Stimulated activated CD4-positive, alpha-beta T cell treated with anti-CD3 and anti-CD28 coated beads, Interleukin-2, amount 100 ng/mL, for 24 hours (primary cell): ENCODE data around the gene TECTA.
"Not testable (repeated sequence)": the region's sequence is repeated elsewhere in the genome, so short reads cannot be mapped to it uniquely, and the experiment has no call there.

Experiments
- DNase-seq, 2 donors: peaks; one replicate each; pipeline ENCODE4 v3.0.0-alpha.2; 2020

Gene TECTA

DNA sequence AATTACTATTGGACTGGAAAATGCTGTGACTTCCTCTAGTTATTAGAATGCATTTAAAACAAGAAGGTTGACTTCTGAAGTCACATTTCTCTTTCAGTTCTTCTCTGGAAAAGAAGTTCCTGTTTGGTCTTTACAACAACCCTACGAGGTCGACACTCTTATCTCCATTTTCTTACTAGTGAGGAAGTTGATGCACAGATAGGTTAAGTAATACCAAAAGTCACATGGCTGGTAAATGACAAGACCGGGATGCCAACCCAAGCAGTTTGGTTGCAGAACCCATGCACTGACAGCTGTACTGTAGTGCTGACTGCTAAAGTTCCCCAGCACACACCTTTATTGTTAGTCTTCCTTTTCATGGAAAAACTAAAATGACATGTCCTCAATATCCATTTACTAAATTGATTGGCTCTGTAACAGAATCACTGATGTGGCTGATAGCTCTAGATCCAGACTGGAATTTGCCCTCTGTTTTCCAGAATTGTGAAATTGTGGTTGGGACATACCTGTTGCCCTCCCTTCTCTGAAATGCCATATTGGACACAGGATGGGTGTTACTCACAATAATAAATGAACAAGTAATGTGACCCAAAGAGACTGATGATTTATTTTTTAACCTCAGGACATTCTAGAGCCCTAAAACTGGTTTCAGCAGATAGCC, 9.4 kb upstream of the TECTA start:
- no peak for DNase-seq

DNA sequence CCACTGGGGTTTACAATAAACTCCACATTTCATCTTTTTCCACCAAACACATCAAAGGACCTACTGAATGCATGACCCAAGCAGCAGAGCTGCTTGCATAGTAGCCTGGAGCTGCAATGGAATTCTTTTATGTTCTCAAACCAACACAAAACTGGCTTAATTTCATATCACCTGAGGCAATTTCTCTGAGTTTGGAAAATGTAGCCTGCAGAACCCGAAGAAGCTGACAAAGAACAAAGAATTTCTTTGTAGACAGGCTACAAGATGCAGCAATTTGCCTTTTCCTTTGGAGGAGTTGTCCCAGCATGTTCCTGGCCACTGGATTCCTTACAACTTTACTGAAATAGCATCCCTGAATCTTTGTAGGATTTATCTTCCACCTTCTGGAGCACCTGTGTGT, 5.5 kb upstream of the TECTA start:
- no peak for DNase-seq

DNA sequence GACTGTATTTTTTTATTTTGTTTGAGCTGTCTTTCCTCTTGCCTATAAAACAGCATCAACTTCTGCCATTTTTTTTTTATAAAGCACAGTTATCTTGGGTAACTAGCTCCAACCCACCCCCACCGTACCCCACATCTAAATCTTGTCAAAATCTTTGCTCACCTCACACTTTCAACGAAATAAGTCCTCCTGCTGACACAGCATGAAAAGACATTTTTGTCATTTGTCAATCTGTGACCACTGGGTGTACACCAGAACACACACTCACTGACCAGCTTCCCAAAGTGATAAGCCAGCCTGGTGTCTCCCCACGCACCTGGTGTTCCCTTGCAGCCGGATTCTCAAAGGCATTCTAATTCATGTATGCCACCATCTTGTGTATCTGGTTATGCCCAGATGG, 1.7 kb upstream of the TECTA start:
- DNase-seq, result no peak

DNA sequence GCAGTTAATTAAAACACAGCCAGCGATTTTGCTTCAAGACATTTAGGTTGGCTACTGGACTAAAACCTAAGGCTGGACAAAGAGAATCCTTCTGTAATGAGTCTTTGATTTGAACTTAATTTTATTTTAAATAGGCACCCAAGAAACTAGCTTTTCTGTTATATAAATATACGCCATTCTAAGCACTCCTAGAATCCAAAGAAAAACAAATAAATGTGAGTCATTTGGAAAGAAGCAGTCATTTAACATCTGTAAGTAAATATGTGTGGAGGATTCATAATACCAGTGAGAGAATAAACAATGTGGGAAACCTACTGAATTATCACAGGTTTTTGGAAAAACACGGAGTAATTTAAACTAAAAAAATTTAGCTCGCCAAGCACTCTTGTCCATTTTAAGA, 1.2 kb upstream of the TECTA start:
- no peak for DNase-seq

DNA sequence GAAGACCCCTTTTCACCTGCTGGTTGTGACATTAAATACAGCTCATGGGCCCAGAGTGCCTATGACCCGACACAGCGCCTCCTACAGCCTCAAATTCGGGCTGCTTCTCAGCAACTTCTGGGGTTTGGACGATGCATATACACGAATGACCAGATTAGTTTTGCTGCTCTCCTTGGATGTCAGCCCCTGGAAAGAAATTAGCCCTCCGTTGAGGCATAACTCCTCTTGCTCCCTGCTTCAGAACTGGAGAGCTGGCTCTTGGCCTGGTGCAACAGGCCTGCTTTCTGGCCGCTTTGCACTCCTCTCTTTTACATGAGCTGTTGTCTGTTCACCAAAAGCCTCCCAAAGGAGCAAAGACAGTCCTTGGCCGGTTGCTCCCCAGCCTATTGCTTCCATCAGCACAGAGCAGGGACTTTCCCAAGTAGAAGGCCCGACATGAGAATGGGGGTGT, 3.3 kb downstream of the TECTA start:
- no peak for DNase-seq

DNA sequence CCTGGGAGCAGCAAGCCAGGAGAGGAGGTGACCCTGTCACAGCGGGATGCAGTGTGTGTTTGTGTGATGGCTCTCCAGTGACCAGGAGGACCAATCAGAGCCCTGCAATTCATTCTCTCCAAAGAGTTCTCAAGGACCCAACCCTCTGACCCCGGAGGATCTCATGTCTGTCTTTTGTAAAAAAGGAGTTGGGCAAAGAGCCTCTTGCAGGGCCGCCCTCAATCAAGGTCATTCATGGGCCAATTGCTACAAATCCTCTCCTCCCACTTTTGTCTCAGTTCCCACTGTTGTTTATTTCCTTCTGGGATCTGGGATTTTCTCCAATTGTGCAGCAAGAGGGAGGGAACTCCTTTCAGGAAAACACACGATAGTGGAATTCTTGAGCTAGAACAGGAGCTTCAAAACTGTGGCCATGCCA, 4.0 kb downstream of the TECTA start:
- DNase-seq, result no peak

DNA sequence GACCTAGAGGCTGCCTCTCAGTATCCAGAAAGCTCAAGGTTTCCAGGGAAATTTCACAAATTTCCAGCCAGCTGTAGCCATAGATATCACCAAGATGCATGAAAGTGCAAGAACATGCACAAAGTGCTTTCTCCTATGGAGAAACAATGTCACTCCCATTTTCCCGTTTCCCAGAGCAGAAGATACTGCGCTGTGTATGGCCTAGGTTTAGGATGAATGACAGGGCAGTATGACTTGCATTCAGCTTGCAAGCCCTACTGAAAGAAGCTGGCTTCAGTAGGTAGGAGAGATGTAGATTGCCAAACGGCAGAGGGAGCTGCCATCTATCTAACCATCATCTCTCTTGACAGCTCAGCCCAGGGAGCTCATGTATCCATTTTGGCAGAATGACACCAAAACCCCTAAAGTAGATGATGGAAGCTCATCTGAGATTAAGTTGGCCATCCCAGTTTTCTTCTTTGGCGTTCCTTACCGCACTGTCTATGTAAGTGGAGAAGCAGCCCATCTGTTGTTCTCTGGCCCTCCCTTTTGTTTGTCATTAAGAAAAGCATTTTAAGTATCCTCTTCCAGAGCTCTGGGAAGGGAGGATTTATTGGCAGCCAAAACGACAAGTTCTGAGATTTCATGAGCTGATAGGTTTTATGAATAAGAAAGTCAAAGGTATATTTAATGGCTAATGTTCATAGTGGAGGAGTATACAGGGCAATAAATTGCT, 4.6 kb downstream of the TECTA start:
- DNase-seq, result no peak

DNA sequence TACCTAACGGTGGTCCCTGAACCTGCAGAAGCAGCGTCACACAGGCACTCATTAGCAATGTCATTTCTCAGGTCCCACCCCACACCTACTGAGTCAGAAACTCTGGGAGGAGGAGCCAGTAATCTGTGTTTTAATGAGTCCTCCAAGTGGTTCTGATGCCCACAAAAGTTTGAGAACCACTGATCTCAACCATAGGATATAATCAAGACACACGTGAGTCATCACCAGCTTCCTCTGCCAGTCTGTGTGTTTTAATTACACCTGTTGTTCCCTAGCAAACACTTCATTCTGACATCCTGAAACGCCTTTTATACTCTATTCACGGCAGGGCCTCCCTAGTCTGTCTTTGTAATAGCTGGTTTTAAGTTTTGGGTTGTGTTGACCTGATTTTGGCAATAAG, 5.8 kb downstream of the TECTA start:
- no peak for DNase-seq

DNA sequence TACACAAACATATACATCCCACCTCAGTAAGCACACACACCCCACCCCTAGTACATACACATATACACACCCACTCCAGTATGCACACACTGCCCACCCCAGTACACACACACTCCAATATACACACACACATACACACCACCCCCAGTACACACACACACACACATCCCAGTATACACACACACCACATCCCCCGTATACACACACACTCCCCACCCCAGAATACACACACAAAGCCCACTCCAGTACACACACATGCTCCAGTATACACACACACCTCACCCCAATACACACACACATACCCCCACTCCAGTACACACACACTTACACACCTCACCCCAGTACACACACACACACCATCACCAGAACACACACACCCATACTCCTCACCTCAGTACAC, 7.4 kb downstream of the TECTA start:
- DNase-seq, result no peak

DNA sequence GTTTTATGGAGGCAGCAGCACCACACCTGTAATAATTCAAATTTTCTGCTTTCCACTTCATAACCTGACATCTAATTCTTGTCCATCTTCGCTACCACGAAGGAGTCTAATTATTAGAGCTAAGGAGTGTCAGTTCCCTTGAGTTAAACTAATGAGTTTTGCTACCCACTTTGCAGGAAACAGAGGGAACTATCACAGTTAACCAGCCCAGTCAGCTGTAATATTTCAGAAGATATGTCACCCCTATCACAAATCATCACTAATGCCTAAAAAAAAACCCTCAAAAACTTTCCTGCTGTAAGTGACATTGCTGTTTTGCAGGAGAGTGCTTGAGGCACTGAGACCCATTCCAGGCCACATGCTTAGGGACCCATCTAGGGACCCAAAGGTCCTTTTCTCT, 8.4 kb downstream of the TECTA start:
- DNase-seq, result no peak

DNA sequence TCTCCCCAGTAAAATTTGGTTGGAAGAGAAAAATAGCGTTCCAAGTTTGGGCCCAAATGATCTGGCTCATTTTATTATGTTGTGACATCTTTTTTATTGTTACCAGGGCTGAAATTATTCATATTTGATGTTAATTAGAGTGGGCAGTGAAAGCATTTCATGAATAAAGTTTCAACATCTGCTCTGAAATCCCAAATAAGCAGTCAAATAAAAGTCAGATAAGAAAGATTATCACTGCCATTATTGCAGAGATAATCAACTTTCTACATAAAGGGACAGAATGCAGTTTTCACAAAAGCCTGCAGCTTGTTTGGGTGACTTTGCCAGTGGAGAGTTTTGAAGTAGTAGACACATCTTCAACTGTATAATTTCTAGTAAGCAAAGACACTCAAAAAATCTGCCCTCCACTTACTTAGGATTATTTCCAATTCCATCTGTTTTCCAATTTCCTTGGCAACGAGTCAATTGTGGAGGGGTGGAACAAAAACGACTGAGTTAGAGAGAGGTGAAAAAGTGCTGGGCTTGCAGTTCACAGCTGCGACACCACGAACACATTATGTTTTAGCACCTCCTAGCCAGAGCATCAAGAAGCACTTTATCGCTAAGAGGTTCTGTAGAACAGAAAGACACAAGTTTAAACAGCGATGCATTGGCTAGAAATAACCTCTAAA, 9.0 kb downstream of the TECTA start:
- DNase-seq, result no peak

DNA sequence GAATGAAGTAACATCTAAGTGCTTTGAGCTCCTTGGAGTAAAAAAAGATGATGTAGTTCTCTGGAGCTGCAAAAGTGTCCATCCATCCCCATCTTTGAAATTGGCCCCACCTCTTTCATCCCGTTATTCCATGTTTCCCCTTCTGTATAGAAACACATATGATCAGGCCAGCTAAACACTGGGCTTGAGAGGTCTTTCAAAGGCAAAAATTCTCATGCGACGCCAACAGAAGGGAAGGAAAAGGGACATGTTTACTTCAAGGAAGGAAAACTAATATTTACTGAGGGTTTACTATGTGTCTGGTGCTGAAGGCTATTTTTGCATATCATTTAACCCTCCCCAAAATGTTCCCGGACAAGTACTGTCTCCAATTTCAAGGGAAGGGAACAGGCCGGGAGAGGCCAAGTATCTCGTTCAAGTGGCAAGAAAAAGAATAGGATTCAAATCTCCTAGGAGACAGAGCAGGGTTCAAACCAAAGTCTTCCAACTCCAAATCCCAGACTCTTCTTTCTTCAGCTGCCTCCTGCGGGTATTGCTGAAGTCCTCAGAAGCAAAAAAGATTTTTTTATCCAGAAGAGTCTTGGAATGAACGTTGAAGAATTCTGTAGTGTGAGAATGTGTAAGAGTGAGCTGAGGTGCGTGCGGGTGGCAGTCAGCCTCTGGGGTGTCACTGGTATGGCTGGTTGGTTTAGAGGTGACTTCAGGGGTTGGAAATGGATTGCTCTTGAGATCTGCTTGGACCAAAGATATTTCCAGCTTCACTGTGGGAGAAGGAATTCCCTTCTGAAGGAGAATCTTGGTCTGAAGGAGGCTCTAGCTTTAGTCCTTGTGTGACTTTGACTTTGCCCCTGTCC, 10.1 kb downstream of the TECTA start:
- no peak for DNase-seq

DNA sequence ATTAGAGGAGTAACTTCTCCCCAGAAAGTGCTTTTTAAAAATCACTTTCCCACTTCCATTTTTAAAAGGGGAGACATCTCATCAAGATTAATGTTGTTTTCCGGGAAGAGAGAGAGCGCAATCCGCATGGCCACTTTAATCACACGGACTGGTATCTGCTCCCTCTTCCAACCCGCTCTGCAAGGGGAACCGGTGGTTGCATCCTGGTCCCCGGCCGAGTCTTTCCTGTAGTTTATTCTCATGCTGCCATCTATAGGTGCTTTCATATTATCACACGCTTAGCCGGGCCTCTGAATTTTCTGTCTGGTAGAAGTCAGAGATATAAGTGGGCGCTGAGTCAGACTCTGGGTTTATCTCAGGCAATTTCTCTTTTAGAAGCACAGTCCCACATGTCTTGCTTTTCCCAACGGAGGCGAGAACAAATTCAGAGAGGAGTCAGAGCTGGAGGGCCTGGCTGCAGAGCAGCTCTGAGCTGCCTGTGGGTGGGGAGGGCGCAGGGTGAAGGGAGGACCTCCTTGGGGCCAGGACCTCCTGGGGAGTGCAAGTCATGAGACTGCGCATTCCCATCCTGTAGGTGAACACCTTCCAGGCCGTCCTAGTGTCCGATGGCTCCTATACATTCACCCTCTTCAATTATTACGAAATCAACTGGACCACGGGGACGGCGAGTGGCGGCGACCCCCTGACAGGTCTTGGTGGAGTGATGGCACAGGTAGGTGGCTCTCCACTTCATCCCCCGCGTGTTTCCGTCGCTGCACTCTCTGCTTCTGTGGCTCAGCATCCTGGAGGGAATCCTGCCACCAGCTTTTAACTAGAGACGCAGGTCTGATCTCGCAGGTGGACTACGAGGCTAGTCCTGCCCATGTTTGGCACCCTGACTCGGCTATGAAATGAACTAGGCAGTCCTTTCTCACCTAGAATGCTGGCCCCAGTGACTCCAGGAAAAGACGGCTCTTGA, 11.7 kb downstream of the TECTA start:
- DNase-seq, result peak; percentile 25 to 38

DNA sequence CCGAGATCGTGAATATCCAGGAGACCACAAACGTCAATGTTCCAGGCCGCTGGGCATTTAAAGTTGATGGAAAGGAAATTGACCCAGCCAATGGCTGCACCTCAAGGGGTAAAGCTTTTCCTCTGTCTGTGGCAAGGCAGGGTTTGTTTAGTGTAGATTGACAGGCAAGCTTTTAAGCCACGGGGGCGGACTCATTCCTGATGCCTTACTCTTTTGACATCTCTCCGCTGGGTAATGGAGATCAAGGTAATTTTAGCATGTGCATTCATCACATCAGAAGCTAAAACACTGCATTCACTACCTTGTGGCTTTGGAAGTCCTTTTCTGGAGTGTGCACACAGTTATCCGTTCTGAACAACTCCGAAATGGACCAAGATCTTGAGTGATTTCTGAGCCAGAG, 12.6 kb downstream of the TECTA start:
- DNase-seq, result no peak

DNA sequence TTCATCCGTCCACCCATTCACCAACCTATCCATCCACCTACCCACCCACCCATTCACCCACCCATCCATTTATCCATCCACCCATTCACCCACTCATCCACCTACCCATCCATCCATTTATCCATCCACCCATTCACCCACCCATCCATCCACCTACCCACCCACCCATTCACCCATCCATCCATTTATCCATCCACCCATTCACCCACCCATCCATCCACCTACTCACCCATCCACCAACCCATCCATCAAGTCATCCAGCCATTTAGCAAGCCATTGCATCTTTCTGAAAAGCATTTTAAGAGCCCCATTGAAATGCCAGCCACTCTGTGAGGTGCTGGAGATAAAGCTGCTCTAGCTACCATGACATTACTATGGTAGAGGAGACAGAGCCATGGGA, 14.0 kb downstream of the TECTA start:
- not testable (repeated sequence) for DNase-seq

DNA sequence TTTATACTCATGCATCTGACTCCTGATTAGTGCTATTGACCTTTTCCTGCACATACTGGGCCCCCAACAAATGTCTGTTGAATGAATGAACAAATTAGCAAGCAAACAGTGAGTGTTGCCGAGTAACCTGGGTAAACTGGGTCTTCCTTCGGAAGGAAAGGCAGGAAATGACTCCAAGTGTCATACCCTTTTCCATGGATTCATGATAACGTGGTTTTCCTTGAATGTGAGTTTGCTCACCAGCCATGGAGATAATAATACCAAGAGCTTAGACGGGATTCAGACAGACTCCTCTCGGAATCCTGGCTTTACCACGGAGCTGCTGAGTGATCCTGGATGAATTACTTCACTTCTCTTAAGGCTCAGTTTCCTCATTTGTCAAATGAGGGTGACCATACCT, 16.7 kb downstream of the TECTA start:
- no peak for DNase-seq

DNA sequence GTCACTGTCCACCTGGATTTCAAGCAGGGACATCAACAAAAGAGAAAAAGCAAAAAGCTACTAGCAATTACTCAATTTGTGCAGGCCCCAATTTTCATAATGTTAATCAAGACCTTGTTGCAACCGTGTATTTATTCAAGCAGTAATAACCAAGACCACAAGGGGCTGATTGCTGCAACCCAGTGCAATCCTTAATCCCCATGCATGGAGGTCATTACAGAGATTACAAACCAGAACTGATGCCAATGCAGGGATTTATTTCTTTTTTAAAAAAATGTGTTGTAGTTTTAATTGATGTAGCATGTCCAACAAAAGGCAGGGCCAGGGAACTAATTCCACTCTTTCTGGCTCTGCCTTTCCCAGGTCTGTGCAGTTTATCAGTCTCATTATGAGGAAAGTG, 18.4 kb downstream of the TECTA start:
- no peak for DNase-seq

DNA sequence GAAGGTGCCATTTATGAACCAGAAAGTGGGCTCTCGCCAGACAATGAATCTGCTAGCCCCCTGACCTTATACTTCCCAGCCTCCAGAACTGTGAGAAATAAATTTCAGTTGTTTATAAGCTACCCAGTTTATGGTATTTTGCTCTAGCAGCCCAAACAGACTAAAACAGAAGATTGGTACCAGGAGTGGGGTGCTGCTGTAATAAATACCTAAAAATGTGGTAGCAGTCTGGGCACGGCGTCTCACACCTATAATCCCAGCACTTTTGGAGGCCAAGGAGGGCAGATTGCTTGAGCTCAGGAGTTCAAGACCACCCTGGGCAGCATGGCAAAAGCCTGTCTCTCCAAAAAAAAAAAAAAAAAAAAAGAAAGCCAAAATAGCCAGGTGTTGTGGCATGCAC, 21.3 kb downstream of the TECTA start:
- no peak for DNase-seq

DNA sequence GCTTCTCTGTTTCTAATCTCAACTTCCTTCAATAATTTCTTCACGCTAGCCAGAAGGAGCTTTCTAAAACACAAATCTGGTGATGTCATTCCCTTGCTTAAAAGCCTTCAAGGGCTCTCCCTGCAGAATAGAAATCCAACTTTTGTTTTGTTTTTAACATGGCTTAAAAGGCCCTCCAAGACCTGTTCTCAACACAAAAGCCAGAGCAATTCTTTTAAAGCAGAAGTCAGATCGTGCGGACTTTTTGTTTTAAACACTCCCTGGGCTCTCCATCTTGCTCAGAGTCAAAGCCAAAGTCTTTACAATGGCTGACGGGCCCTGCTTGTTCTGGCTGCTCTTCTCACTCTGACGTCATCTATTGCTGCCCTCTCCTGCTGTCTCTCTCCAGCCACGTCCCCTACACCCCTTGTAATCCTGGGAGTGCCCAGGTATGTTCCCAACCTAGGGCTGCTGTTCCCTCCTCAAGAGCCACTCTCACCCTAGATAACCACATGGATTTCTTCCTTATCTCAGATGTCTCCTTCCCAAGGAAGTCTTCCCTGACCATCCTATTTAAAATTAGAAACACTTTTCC, 22.5 kb downstream of the TECTA start:
- no peak for DNase-seq

DNA sequence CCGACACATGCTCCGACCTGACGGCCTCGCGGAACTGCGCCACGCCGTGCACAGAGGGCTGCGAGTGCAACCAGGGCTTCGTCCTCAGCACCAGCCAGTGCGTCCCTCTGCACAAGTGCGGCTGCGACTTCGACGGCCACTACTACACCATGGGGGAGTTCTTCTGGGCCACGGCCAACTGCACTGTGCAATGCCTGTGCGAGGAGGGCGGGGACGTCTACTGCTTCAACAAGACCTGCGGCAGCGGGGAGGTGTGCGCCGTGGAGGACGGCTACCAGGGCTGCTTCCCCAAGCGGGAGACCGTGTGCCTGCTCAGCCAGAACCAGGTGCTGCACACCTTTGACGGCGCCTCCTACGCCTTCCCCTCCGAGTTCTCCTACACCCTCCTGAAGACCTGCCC, 26.8 kb downstream of the TECTA start:
- DNase-seq, result no peak
